GM21529 (cell line): Measurements from ENCODE around the gene FMR1NB.

ENCODE experiments used
- ATAC-seq: cut with Tn5 transposase; IDR thresholded peaks from one replicate; pipeline ENCODE4 v1.9.1; 2021; ENCODE audit not compliant: unreplicated experiment

The FMR1NB gene

DNA sequence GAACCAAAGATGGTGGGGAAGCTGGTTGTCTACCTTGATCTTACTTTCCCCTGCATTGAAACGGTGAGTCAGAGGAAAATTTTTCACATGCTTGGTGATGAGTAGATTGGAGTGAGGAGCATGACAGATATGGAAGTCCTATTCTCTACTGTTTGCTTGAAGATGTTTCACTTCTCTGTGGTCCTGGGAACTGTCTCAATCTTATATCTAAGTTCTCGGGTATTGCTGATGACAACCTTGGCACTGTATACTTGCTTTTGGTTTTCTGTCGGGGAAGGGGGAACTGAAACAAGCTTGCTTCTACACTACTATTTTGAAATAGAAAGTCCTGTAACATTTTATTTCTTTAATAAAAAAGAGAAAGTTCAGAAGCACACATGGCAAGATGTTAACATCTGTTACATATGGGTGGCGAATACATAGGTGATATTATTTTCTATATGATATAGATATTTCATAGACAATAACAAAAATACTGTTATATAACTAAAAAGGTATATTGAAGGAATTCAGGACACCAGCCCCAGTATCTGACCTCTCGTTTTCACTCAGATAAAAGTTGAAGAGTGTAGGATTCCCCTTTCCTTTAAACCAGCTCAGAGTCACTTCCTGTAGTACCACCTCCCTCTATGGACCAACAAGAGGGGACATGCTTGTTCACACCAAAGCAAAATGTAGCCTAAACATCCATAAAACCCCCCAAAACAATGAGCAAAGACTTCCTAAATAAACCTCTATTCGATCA, 88.8 kb downstream of the FMR1NB start:
- peak; percentile 97 for ATAC-seq

DNA sequence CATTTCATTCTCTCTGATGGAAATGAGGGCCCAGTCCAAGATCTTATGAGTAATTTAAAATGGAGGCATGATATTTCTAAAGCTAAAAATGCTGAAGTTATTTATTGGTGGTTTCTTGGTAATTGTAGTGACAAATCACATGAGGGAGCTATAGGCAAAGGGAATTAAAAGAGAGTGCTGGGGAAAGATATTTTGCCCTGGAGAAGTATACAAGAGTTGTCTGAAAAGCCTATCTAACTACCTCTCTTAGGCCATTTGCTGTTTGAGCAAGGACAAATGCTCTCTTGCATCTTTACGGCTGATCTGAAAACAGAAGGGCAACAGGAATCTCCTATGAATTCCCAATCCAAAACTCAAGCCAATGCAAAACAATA, 89.4 kb downstream of the FMR1NB start:
- ATAC-seq = no peak
